CD4-positive, alpha-beta T cell treated with Interleukin-17A for 4 hours (primary cell): ENCODE data around the gene CFAP58.
"Not testable (repeated sequence)": the region's sequence is repeated elsewhere in the genome, so short reads cannot be mapped to it uniquely, and the experiment has no call there.

Source experiments
- DNase-seq: peaks from one replicate; pipeline ENCODE4 v3.0.0-alpha.2; 2020; ENCODE audit warnings: mixed read lengths

The CFAP58 gene

DNA sequence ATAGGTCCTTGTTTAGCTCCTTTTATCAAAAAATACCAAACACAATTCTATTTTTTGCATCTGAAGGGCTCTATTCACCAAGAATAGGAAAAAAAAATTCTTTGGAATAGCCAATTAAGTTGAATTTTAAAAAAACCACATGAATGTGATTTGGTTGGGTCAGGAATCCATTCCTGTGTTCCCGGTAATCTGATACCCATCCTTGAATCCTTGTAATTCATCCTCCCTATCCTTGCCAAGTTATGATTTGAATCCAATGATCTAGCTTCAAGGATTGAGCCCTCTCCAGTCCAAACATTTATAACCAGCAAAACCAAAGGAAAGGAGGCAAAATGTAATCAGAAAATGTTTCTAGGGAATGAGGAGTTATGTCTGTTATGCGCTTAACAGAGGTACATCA, 86.6 kb downstream of the CFAP58 start:
- no peak for DNase-seq

DNA sequence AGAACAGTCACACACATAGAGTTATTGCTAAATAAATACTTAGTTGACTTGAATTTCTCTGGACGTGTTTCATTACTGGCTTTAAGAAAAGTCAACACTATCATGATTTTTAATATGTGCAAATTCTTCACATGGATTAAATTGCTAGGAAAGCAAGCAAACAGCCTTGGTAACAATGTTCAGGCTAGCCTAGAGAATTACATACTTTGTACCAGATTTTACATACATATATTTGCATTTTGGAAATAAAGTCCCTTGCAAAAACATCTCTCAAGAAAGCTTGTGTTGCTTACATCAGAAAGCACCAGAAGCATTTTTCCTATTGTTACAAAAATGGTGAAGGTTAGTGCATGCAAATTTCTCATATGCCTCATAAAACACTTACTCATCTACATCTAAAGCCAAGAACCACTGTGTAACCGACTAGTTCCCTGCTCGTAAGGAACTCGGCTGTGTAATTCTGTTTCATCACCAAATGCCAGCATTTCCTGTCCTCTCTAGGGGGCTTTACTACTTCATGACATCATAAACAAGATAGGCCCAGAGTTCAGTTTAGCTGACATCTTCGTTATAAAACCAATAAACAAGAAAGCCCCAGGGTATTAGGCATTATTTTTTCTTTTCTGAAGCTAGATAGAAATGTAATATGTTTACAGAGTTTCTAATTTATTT, 87.8 kb downstream of the CFAP58 start:
- no peak for DNase-seq

DNA sequence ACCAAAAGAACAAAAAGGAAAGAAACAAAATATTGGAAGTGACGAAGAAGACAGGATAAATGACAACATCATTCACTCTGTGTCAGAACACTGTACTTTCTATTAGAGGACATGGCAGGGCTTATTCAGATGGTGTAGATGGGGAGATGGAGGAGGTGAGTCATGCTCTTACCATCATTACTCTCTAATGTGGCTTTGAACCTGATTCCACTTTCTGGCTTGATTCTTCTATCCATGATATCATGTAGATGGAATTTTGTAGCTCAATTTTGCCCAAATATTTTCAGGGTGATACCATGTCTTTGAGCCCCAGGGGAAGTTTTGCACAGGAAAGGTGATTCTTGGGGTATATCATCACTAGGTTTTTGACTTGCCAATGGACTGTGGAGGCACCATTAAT, 91.7 kb downstream of the CFAP58 start:
- DNase-seq: no peak

DNA sequence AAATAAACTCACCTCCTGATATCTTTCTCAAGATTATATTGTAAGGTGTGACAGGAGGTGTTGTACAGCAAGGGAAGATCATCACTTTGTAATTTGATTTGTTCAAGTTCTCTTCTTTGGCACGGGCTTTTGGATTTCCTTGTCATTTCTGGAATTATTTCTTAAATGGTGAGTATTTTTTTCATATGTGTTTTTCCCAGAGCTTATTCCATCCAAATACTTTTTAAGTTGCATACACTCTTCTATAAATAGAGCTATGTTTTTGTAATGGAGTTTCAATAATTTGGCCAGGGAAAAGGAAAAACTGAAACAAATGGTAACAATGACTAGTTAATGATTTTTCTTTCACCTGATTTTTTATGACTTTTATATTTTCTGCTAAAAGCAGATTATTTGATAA, 92.5 kb downstream of the CFAP58 start:
- DNase-seq: no peak

DNA sequence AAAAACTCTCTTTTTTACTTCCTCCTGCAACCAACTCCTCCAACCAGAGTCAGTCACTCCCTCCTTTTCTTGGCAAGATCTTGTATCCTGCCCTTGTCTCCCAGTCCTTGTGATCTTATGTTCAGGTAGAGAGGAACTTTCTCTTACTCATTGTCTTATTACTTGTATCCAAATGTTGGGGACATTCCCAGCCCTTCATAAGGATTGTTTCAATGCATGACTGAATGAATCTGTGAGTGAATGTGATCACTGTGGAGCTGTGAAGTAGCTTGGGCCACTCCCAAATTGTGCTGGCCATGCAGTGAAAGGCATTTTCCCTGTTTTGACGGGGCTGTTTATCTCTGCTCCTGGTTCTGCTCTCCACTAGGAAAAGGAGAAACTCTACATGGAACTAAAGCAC, 93.7 kb downstream of the CFAP58 start:
- DNase-seq: no peak

DNA sequence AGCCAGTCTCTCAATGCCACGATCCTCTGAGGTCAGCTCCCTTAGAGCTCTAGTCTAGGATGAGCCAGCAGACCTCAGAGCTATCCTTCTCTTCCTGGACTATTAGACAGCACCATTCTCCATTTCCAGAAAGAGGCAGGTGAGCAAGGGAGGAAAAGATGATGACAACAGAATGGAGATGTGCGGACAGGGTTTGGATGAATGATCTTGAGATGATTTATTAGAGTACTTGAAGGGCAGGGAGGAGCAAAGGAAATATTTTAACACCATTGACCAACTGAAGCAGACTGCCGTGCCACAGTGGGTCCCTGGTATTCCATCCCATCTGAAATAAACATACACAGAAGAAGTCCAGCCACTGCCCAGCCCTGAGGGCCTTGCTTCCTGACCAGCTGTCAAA, 94.3 kb downstream of the CFAP58 start:
- DNase-seq: no peak

DNA sequence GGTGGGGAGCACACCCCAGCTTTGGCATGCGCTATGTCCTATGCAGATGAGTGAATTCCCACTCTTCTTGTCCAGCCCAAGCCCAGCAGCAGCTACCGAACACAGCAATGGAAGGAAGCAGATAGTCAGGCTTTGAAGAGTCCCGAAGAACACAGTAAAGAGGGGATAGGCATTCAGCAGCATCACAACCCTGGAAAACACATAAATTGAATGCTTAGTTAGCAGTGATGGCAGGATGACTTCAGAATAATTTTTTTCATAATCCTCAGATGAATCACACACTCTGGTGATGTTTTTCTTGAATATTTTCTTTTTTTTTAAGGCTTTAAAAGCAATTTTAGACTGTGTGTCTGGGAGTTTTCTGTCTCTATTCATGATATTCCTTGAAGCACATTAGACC, 95.8 kb downstream of the CFAP58 start:
- no peak for DNase-seq

DNA sequence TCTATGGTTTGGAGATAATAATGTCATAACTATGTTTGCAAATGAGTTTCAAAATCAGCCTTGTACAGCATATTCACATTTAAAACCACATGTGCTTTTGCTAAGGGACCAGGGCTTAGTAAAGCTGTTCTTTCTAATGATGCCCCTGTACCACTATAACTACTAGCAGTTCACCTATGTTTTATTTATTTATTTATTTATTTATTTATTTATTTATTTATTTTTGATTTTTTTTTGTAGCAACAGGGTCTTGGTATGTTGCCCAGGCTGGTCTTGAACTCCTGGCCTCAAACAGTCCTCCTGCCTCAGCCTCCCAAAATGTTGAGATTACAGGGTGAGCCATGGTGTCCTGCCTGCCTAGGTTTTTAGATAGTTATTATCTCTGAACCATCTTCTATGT, 96.9 kb downstream of the CFAP58 start:
- DNase-seq: no peak

DNA sequence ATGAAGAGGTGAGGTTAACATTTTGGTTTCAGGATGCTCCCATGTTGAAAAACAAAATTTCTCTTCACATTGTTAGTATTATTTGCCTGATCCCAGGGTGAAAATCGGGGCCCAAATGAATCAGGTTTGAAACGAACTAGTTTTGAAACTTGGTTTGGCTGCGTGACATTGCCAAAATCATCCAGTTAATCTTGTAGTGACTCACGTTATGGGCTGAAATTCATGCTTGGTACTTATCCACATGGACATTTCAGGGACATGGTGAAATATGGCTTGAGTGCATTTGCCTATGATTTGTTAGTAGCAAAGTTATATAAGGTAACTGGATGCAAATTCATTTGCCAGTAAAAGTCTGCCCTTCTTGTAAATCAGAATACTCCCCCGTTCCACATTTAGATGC, 97.3 kb downstream of the CFAP58 start:
- DNase-seq: no peak

DNA sequence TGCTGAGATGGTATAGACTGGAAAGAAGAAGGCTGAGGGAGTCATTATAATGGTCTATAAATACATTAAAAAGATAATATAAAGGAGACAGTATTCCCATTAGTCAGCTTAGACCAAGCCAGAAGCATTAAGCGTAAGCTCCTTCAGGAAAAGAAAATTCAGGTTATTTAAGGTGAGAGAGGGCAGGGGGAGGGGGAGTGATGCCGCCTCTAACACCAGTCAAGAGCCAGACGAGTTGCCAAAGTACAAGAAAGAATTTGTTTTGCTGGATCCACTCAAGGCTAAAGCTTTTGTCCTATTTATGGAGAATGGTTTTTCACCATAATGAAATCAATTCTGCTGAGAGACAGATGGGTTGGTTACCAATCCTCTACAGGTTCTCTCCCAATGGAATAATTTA, 99.3 kb downstream of the CFAP58 start:
- DNase-seq: no peak

DNA sequence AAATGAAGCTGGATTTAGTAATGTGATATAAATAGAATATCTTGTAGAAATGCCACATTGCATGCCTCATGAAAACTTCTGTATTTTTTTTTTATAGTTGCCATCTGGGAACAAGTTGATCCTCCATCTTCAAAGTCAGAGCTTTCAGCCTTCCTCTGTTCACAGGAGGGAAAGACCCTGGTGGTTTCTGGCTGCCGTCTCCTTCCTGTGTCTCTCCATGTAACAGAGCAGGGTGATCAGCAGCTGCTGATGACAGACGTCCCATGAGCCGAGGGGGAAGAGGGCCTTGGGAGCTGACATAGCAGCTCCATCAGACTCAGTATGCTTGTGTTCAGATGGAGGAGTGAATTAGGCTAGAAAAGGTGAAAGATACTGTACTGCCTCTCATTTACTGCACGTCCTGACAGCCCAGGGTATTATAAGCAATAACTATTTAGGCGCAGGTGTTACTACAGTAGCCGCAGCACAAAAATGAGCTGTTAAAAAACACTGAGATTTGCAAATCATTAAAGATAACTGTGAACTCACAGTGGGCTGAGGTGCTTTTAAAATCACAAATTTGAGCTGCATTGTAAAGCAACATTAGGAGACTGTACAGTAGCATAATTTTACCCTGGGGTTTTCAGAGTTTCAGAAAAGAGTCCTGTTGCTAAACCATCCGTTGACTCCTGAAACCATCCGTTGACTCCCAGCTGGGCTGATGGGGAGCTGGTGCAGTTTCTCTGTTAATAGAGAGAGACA, 103.3 kb downstream of the CFAP58 start:
- no peak for DNase-seq

DNA sequence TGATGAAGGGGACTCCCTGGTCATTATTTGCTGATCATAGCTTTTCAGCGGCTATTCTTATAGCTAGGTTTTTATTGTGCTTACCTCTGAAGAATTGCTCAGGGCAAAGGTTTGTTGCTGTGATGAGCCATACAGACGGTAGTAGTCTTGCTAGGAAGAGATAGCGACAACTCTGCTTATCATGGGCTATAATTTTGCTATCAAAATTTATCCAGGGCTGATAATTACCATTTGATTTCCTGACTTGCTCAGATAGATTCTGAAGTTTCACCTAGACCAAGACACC, 103.9 kb downstream of the CFAP58 start:
- DNase-seq: no peak

DNA sequence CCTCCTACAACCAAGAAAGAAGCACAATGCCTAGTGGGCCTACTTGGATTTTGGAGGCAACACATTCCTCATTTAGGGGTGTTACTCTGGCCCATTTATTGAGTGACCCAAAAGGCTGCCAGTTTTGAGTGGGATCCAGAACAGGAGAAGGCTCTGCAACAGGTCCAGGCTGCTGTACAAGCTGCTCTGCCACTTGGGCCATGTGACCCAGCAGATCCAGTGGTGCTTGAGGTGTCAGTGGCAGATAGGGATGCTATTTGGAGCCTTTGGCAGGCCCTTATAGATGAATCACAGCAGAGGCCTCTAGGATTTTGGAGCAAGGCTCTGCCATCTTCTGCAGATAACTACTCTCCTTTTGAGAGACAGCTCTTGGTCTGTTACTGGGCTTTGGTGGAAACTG, 111.9 kb downstream of the CFAP58 start:
- DNase-seq: not testable (repeated sequence)

DNA sequence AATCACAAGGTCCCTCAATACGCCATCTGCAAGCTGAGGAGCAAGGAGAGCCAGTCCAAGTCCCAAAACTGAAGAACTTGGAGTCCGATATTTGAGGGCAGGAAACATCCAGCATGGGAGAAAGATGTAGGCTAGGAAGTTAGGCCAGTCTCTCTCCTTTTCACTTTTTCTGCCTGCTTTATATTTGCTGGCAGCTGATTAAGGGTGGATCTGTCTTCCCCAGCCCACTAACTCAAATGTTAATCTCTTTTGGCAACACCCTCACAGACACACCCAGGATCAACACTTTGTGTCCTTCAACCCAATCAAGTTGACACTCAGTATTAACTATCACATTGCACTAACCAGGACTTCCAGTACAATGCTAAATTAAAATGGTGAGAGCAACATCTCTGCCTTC, 115.2 kb downstream of the CFAP58 start:
- not testable (repeated sequence) for DNase-seq

DNA sequence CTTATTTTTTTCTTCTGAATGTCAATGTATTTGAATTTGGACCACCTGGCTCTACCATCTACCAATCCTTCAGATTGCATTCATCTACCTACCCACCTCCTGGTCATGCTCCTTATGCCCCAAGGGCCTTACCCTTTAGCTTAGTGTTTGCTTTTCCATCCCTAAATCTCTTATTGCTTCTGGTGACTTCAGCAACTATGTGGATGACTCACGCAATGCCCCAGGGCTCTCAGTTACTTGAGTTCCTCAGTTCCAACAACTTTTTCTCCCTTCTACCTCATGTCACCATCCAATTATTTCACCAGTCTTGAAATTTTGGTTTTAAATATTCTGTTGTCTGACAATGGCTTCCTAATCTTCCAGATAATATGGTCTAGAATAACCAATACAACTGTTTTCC, 118.9 kb downstream of the CFAP58 start:
- DNase-seq: no peak

DNA sequence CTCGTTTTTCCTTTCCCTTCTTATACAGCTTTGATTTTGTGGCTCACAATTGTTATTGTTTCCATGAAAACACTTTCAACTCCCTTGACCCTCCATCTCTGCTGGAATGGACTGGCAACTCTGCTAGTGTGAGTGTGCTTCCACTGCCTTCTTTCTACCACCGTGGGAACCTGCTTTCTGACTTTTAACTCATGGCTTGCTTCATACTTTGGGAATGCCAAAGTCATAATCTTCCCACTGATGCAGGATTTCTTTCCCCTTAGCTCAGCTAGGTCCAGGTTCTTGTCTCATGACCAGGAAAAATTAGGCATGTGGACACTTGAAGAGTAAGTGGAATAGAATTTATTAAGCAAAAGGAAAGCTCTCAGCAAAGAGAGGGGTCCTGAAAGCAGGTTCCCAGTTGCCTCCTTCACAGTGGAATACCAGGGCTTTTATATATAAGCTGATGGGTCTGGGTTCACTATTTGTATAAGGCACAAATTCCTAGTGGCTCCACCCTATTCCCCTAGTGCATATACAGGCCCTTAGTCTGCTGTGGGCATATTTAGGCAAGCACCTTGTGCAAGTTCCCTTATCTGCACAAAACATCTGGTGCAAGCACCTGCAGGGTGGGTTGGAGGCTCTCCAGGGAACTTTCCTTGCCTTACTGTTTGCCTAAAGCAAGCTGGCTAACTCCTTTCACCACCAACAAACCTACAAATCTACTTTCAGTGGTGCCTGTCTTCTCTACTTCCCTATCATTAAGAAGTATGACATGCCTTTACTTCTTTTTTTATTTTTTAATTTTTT, 119.5 kb downstream of the CFAP58 start:
- DNase-seq: no peak

DNA sequence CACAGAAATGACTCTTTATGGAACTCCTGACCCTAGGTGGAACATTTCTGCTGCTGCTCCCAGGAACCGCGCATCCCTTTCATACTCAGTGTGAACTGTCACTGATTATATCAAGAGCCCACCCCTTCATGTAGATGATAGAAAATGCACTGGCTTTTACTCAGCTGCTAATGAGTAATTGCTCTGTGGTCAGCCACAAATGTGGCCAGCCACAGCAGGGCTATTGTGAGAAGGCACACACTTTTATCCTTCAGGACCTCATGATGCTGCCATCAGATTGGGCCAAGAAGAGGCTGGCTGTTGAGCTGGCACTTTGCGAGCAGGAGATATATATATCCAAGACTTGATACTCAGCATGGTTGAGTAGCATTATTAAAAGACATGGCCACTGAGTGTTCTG, 124.7 kb downstream of the CFAP58 start:
- DNase-seq: no peak

DNA sequence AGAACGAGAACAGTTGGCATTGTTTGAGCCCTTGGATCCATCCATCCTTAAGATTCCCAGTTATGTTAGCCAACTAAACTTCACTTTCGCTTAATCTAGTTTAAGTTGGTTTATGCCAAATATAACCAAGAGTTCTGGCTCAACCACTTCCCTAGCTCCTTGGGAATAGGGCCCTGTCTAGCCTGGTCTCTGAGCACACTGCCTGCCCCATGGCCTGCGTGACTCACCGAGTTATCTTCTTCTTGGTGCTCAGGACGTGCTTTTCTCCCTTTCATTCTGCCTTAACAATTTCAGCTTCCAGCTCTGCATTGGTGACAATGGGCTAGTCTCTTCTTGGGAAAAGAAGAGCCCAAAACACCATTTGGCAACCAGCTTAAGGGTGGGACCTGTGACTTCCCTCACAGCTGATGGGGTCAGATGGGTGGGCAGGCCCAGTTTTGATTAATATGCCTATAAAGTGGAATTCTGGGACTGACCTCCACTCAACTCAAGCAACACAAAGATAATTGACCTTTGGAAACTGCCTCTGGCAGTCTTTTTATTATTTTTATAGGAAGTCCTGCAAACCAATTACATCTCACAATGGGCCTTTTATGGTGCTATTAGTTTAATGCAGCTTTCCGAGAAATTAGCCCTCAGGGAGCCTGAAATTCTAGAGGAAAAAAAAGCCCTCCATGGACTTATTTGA, 126.4 kb downstream of the CFAP58 start:
- no peak for DNase-seq

DNA sequence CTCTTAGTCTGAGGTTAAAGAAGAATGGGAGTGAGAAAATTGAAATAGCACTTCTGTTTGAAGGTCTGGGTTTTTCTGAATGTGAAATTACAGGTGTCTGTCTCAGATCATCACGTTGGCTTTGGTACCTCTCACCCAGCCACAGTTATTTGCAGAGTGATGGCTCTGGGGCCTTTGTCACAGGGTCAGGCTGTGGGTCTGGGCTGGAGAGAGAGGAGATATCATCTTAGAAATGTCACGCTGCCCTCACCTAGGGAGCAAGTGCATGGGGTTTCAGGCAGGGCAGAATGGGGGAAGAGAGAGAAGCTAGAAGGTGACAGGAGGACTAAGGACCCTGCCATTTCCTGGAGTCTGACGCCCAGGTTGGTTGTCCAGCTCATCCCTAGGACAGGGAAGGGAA, 127.2 kb downstream of the CFAP58 start:
- no peak for DNase-seq

DNA sequence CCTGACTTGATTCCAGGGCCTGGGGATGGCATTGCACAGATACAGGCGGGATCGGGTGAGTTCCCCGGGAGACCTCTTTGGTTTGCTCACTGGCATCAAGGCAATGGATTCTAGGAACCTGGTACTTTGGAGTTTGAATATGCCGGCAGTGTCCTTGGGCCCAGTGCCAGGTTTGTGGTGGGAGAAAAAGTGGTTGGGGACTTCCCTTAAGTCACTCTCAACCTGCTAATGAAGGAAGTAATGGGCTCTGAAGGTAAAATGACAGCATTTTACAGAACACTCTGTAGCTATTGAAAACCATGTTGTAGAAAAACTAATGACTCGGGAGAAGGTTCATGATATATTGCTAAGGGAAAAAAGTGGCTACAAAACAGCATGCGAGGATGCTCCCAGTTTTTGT, 129.9 kb downstream of the CFAP58 start:
- DNase-seq: no peak

DNA sequence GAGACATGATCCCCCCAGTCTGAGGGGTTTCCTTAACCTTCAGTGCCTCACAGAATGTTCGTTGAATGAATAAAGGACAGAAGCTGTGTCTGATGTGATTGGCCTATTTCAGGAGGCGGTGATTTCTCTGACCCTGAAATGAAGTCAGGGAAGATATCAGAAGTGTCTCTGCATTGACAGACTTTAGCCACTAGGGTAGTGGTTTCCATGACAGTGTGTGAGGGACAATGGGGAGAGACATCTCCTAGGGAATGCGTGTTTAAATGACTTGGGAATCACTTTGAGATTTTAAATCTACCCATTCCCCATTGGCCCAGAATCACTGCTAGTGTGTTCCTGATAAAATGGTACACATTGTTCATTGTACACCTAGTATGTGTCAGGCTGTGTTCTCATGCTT, 132.0 kb downstream of the CFAP58 start:
- DNase-seq: no peak

DNA sequence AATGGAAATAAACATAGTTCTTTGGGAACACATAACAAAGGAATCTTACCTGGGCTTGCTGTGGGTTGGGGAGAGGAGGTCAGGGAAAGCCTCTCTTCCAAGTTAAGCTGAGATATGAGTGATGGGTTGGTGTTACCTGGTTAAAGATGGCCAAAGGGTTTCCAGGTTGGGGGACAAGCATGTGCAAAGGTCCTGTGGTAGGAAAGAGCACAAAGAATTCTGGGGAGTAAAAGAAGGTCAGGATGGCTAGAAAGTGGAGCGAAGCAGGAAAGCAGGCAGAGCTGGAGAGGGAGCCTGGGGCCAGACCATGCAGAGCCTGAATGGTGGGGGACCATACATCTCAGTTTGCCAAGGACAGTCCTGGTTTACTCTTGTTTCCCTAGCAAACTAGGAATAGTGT, 133.2 kb downstream of the CFAP58 start:
- no peak for DNase-seq

DNA sequence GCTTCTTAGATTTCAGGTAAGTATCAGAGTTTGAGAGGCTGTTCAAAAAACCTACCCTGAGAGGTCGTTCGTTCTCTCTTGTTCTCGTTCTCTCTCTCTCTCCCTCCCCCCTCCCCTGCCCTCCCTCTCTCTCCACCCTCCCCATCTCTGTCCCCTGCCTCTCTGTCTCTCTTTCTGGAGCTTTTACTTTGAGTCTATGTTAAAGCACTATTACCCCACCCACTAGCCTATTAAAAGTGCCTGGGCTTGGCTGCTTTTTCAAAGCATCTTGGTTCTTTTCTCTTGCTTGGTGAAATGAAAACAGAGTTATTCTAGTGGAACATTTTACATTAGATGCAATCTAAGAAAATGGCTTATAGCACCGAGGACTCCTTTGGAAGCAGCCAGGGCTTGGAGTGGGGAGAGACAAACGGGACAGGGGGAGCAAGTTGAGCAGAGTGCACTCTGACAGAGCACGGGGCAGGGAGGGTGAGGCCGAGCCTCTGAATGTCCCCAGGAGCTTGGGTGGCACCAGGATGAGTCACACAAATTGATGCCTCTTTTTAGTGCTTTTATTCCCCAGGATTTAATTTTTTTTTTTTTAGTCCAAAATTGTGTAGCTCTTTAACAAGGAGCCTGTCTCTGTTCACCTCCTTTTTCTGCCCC, 134.3 kb downstream of the CFAP58 start:
- DNase-seq: no peak
